NOMO-1 (cell line): Measurements from ENCODE around the gene PIGB.
"Not testable (repeated sequence)": the region's sequence is repeated elsewhere in the genome, so short reads cannot be mapped to it uniquely, and the experiment has no call there.

Experiments
- DNase-seq, 2 experiments: peaks; one replicate each; lab custom pipeline; 2025; ENCODE audit not compliant: unreplicated experiment in 2 of 2; lab: John Stamatoyannopoulos, UW

Gene PIGB

DNA sequence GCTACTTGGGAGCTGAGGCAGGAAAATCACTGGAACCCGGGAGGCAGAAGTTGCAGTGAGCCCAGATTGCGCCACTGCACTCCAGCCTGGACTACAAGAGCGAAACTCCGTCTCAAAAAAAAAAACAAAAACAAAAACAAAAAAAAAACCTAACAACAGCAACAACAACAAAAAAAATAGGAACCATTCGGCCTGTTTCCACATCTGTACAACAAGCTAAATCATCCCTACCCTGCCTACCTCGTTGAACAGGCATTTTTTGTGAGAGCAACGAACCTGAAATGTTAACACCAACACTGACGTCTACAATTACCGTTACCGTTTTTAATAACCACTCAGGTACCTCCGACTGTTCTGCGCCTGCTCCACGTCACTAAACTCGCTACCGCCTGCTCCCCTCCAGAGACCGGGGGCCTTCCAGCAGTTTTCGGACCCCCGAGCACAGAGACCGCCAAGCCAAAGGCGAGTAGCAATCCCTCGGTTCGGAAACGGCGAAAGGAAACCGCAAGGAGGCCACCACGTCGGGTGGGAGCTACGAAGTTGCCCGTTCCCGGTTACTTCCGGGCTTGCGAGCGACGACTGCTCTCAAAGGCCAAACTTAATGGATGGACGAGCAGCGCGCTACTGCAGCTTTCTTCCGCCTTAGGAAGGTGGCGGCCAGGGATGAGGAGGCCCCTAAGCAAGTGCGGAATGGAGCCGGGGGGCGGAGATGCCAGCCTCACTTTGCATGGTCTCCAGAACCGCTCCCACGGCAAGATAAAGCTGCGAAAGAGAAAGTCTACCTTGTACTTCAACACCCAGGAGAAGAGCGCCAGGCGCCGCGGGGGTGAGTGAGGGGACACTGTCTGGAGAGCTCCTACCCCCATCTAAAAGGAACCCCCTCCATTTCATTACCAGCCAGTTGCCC is at the start of gene PIGB, which contains the start of gene PIGBOS1:
TSS of gene PIGB (plus strand) at position 635 of the 907 bp plus-strand sequence. CDS start at position 664, 29 bp downstream.
TSS of gene PIGBOS1 (minus strand) at position 536 of the 907 bp plus-strand sequence. CDS start 1,331 bp downstream, outside the sequence.
- DNase-seq = peak; percentile 87 to 89

DNA sequence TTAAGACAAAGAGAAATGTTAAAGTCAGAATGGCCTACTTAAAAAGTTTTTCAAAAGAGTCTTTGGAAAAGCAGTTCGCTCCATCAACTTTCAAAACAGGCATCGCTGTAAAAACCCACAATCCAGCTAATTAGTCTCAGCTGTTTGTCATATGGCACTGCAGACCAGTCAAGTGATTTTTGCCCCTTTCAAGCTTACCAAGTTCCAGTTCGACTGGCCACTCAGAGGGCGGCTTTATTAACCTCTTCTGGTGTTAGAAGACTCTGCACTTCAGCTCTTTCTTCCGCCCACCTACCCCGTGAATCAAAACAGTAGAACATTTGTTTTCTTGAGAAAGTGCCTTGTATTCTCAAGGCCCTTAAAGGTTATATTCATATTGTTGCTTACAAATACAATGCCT is 48.7 kb upstream of the PIGB start:
- DNase-seq = no peak

DNA sequence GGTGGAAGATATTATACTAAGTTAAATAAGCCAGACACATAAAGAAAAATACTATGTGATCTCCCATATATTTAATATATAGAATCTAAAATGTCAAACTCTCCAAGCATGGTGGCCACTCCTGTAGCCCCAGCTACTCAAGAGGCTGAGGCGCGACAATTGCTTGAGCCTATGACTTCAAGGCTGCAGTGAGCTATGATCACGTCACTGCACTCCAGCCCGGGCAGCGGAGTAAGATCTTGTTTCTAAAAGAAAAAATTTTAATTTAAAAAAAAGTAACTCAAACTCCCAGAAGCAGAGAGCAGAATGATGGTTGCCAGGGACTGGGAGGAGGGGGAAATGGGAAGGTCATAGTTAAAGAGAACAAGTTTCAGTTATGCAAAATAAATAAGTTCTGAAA is 42.7 kb upstream of the PIGB start:
- no peak for DNase-seq

DNA sequence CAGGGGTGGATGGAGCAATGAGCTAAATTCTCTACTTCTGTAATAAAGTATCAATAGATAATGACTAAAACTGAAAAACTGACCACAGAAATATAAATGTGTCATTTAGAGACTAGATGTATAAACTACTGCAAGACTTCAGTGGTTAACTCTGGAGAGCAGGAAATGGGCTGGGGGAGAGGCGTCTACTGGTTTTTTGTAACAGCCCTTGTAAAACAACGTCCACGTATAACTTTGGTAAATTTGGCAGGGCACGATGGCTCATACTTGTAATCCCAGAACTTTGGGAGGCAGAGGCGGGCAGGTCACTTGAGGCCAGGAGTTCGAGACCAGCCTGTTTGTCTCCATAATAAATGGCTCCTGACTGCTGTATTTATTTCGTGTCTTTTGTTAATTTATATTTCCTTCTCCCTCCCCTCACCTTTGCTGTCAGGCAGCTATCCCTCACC is 41.9 kb upstream of the PIGB start:
- DNase-seq = peak; percentile 92 to 94

DNA sequence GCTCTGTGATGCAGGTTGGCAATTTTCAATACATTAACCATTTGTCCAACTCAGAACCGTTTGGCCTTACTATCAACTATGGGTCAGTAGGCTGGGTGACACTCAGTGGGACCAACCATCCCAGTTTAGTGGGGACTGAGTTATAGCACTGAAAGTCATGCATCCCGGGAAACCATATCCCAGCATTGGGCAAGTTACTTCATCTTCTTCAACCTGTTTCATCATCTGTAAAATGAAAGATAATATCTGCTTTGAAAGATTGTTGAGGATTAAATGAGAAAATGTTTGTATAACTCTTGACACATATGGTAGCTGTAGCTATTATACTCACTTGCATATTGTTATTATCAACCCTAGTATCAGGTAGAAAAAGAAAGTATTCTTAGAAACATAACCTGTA is 41.3 kb upstream of the PIGB start:
- DNase-seq = no peak

DNA sequence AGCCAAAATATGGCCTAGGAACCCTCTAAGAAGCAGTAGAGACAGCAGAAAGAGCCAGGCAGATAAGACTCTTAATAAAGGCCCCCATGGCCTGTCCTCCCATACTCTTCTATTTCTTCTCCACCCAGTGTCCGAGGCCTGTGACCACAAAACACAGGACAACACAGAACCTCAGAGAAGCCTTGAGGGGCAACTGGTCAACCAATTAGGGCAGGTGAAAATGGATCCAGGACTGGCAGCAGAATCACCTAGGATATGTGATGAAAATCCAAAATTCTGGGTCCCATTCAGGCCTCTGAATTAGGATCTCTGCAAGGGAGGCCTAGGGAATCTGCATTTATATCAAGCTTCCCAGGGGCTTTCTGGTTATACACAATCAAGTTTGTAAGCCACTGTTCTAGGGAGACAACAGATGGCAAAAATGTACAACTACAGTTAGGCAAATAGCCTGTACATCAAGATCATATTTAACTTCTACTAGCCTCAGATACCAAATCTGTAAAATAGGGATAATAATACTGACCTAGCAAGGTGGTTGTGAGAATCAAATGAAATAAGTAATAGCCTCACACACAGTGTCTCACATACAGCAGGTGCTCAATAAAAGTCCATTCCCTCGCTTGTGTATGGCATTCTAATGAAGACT is 39.8 kb upstream of the PIGB start:
- no peak for DNase-seq

DNA sequence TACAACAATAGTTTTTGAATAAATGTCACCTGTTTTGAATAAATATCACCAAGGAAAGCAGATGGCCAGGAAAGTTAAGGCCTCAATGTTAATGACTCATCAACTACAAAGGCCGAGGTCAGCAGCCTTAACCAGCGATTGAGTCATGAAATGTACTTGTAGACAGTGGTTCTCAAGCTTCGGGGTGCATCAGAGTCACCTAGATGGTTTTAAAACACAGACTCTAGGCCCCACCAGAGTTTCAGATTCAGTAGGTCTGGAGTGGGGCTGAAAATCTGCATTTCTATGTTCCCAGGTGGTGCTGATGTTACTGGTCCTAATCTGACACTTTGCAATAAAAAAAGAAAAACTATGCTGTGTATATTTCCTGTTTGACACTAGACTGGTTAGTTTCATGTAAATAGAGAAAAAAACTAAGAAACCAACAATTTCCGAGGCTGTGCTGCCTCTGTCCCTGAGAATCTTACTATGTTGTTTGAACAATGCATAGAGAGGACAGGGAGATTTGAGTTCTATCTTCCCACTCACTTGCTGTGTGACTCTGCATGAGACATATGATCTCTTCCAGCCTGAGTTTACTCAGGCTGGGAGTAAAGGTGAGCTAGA is 39.2 kb upstream of the PIGB start:
- DNase-seq = peak; percentile 19 to 71

DNA sequence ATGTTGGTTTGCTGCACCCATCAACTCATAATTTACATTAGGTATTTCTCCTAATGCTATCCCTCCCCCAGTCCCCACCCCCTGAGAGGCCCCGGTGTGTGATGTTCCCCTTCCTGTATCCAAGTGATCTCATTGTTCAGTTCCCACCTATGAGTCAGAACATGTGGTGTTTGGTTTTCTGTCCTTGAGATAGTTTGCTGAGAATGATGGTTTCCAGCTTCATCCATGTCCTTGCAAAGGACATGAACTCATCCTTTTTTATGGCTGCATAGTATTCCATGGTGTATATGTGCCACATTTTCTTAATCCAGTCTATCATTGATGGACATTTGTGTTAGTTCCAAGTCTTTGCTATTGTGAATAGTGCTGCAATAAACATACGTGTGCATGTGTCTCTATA is 38.4 kb upstream of the PIGB start:
- not testable (repeated sequence) for DNase-seq

DNA sequence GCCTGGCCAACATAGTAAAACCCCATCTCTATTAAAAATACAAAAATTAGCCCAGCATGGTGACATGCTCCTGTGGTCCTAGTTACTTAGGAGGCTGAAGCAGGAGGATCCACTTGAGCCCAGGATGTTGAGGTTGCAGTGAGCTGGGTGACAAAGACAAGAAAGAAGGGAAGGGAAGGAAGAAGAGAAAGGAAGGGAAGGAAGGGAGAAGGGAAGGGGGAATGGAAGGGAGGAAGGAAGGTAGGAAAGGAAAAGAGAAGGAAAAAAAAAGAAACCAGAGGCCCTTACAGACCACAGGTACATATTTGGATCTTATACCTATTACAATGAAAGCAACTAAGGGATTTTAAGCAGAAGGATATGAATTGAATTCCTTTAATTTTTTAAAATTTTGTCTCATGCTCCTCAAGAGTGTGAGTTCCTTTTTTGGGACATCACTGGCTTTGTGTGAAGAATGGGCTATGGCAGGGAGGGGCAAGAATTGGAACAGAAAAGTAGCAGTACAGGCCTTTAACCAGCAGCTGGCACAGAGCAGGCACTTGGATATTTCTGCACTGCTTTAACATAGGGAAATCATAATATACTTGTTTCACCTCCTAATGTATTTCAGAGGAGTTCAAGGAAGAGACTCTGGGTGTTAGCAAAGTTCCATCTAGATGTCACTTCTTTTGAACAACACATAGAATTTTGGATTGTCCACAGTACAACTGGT is 37.3 kb upstream of the PIGB start:
- no peak for DNase-seq

DNA sequence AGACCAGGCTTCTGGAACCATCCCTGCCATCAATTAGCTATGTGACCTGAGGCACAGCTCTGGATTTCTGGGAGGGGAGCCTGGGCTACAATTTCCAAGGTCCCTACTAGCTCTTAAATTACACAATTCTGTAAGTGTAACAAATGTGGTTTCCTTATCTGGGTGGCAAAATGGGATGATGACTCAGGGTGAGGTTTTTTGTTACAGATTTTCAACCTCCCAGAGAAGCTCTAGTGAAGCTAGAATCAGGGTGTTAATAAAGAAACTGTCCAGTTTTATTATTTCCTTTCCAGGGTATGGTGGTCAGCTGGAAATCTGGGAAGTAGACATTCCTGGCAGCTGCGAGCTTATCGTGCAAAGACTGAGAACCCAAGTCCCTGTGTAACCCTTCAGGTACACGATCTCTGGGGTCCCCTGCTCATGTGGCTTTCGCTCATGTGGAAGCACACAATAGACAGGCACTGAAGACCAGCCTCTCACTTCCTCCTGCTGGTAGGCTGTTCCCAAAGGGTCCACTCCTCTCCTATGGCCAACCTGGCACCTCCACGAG is 36.7 kb upstream of the PIGB start:
- peak; percentile 76 to 78 for DNase-seq

DNA sequence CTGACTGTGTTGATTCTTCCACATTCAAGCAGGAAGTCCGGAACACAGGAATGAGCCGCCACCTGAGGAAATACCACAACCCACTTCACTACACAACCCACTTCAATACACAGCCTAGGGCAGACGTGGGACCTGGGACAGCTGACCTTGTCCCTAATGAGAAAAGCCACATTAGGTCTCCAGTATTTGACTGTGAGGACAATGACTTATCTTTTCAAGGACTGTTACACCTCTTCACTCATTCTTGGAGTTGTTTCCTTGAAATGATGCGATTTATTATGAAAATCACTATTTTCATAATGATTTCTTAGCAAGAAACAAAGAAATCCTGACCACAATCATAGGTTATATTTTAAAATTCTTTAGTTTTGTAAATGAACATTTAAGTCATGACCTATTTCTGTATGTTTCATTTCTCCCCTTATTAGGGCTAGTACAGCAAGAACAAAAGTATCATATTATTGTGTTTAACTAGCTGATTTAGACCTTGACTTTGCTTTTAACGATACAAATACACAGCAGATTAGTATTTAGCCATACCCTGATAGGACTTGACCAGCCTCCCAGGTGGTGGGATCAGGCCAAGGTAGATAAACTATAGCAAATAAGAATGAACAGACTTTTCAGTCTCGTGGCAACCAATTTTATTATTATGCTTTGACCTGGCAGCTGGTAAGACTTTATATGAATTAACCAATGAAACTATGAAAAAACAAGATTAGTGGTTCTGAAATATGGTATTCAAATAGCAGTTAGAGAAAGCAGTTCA is 35.5 kb upstream of the PIGB start:
- no peak for DNase-seq

DNA sequence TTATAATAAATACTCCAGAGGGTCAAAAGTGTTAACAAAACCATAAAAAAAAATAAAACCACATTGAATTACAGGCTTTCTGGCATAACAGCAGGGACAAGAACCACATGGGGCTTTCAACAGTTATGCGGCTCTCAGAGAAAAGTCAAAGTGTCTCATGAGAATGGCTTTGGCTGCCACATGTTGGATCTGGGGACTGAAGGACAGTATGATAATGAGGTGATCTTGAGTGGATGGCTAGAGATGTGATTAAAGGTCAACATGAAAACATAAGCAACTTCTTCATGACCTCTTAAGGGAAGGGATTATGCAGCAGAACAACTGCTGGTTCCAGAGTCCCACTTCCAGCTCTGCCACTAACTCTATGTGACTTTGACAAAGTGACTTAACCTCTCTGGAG is 34.6 kb upstream of the PIGB start:
- no peak for DNase-seq

DNA sequence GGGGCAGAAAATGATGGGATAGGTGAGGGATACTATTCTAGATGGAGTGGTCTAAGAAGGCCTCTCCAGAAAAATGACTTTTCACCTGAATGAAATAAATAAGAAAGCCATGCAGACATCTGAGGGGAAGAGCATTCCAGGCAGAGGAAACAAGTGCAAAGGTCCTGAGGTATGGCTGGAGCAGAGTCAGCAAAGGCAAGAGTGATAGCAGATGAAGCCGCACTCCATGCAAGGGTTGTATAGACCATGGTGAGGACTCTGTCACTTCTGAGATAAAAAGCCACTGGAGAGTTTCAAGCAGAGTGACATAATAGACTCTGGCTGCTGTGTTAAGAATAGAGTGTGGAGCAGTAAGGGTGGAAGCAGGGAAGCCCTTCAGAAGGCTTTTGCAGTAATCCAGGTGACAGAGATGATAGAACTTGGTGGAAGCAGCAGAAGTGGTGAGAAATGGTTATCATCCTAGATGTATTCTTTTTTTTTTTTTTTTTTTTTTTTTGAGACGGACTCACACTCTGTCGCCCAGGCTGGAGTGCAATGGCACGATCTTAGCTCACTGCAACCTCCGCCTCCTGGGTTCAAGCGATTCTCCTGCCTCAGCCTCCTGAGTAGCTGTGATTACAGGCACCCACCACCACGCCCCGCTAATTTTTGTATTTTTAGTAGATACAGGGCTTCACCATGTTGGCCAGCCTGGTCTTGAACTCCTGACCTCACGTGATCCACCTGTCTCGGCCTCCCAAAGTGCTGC is 32.4 kb upstream of the PIGB start:
- not testable (repeated sequence) for DNase-seq

DNA sequence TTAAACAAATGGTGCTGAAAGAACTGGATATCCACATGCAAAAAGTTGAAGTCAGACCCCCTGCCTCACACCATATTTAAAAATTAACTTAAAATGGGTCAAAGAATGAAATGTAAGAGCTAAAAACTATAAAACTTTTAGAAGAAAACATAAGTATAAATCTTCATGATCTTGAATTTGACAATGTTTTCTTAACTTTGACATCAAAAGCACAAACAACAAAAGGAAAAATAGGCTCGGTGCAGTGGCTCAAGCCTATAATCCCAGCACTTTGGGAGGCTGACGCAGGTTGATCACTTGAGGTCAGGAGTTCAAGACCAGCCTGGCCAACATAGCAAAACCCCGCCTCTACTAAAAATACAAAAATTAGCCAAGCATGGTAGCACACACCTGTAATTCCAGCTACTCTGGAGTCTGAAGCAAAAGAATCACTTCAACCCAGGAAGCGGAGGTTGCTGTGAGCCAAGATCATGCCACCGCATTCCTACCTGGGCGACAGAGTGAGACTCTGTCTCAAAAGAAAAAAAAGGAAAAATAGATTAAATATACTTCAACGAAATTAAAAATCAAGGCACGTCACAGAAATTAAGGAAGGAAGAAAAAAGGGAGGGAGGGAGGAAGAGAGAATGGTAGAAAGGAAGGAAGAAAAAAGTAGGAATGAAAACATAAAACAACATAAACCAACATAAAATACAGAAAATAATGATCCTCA is 30.9 kb upstream of the PIGB start:
- DNase-seq = no peak

DNA sequence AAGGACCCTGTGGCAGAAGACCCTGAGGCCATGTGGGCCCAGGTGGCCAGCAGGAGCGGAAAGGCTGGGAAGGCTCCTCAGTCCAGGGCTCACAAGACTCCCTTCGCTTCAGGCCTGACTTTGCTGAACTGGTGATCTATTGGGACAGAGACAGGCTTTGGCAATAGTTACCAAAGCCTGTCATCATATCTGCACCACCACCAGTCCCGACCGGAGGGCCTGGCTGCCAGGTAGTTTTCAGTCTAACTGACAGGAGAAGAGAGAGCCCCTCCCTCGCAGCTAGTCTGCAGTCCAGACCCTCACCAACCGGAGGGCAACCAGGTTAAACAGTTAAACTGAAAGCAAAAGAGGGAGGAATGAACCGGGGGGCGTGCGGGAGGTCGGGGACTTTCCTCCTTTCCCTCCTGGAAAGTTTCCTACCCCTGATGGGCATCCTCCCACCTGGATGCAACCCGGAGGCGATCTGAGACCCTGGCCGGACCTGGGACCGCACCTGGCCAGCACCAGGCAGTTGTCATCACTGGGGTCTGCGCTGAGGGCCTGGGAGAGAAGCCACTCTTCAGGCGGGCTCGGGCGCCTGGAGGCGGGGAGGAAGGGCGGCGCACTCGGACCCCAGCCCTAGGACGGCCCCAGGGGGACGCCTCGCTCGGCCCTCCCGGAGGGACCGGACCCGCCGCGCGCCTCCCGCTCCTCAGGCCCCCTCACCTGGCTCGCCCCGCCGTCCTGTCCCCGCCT is 29.8 kb upstream of the PIGB start:
- DNase-seq = peak; percentile 12 to 52

DNA sequence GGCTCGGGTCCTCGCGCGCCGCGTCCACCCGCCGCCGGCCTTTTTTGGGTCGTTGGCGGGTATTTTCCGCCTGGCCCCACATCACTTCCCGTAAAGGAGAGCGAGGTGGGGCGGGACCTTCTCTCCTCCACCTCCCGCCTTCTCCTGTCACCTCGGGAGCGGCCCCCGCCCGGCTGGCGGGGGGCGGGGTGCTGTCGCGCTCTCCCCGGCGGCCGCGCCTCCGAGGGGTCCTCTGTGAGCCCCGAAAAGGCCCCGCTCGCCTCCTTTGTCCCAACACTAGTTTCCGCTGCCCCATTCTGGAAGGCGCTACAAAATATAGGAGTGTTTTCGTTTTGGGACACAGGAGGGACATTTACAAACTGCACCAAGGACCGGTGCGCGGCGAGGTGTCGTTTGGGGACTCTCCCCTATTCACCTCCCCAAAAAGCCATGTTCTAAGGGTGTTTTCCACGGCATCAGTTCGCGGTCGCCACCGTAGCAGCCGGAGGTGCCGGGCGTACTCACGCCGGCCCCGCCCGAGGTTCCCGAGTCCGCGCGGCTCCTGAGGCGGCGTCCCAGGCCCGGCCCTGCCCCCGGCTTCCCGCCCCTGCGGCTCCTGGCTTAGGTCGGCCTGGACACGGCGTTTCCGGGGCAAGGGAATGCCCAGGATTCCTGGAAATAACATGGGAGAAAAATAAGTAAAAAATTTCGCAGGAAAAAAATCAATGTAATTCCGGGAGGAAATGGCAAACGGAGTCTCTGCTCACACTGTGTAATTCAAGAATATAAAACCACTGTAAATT is 29.1 kb upstream of the PIGB start, which contains the start of gene RAB27A:
TSS of gene RAB27A (minus strand) at position 68 of the 782 bp plus-strand sequence. CDS start 54,879 bp downstream, outside the sequence.
- DNase-seq = peak; percentile 71 to 77

DNA sequence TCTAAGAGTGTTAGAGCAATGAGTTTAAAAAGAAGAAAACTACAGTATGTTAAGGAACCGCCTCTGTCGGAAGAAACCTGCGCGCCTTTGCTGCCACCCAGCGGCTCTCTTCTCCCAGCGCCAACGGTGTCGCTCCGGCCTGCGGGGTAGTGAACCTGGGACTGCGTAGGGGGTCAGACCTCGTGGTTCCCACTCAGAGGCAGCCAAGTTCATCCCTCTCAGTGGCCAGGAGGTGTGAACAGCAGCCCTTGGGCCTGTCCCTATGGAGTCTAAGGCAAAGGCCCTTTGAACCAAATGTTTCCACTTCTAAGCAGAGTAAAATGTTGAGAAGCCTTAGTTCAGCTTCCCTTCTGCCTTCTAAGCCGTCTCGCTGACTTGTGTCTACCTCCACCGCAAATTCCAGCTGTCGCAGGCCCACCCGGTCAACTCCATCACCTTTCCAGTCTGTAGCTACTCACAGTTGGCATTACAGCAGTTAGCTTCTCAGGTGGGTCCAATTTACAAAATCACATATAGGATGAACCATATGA is 28.4 kb upstream of the PIGB start:
- peak; percentile 70 to 85 for DNase-seq
